Left colon (tissue), 2 donors: ENCODE data around the gene INTS4. TPM values are rescaled to one million over a fixed set of nuclear protein-coding genes. Genes with fewer than 3 reads are reported as not detected.
"Not testable (repeated sequence)": the region's sequence is repeated elsewhere in the genome, so short reads cannot be mapped to it uniquely, and the experiment has no call there.

ENCODE experiments used
- ATAC-seq: fragments of 200-7000 bp; cut with Tn5 transposase; one replicate; pipeline ENCODE4 v1.9.1; 2020; ENCODE audit warnings: mild to moderate bottlenecking, moderate library complexity
- DNase-seq, 2 donors: peaks; one replicate each; pipeline ENCODE4 v3.0.0-alpha.2; 2020
- intact Hi-C, 2 donors: fragments of 100-400 bp; cut with DNase I in 1 of 2; cut with micrococcal nuclease in 1 of 2; formaldehyde crosslinking; loops; one replicate each; pipeline versions ENCODE4 v1.11.2 to v1.14.0; 2022; cut with DNase I, micrococcal nuclease
- total RNA-seq, 2 donors: library from RNA; stranded (reverse); fragmentation: NEBNext Ultra II Directional; extraction: Animal tissue kit (Norgen Biotek cat#: 25700); gene quantifications; one replicate each; pipeline ENCODE4 v1.2.1, GENCODE V29; 2021
- donor health status: DM: no; HTN: no; CAD: no.
- donor health status: DM: yes; HTN: yes; CAD: no.

Gene INTS4
- total RNA-seq, 2 donors from 2014 or later = 23.2 to 23.4 TPM

GRCh38 chr11:77891703-77892102 lies 102.8 kb downstream of the INTS4 start:
- ATAC-seq, intact Hi-C loops, DNase-seq: not testable (repeated sequence)

- ATAC-seq, intact Hi-C loops, DNase-seq: not testable (repeated sequence)
Observed at GRCh38 chr11:77891256-77891655, 103.2 kb downstream of the INTS4 start.

- DNase-seq, intact Hi-C loops: not testable (repeated sequence)
- peak; percentile 71 for ATAC-seq
Observed at GRCh38 chr11:77890619-77891056, 103.8 kb downstream of the INTS4 start.

- ATAC-seq, DNase-seq, intact Hi-C loops: not testable (repeated sequence)
Observed at GRCh38 chr11:77890100-77890614, 104.3 kb downstream of the INTS4 start.

- intact Hi-C loops, ATAC-seq, DNase-seq: not testable (repeated sequence)
Observed at GRCh38 chr11:77889045-77889444, 105.4 kb downstream of the INTS4 start.

- ATAC-seq (no peak), DNase-seq (no peak)
- intact Hi-C loops = no loop called here
Observed at GRCh38 chr11:77886401-77886800, 108.1 kb downstream of the INTS4 start.

GRCh38 chr11:77884829-77885190 lies 109.7 kb downstream of the INTS4 start:
- intact Hi-C loops = no loop called here
- ATAC-seq (no peak), DNase-seq (no peak)

GRCh38 chr11:77884186-77884828 lies 110.2 kb downstream of the INTS4 start:
- ATAC-seq (no peak), DNase-seq (no peak)
- intact Hi-C loops = no loop called here

GRCh38 chr11:77883775-77884174 lies 110.7 kb downstream of the INTS4 start:
- DNase-seq (no peak), ATAC-seq (no peak)
- intact Hi-C loops = no loop called here

- ATAC-seq = no peak
- no peak for DNase-seq
- intact Hi-C loops = no loop called here
Observed at GRCh38 chr11:77882396-77882795, 112.1 kb downstream of the INTS4 start.

- ATAC-seq (no peak), DNase-seq (peak; percentile 9 to 28)
- intact Hi-C loops = no loop called here
Observed at GRCh38 chr11:77879218-77879617, 115.2 kb downstream of the INTS4 start.

GRCh38 chr11:77878247-77878646 lies 116.2 kb downstream of the INTS4 start:
- DNase-seq, ATAC-seq, intact Hi-C loops: not testable (repeated sequence)

GRCh38 chr11:77876045-77876444 lies 118.4 kb downstream of the INTS4 start:
- no peak for ATAC-seq
- DNase-seq = no peak
- intact Hi-C loops = no loop called here

GRCh38 chr11:77874206-77874605 lies 120.3 kb downstream of the INTS4 start:
- DNase-seq (no peak), ATAC-seq (no peak)
- intact Hi-C loops = no loop called here

GRCh38 chr11:77873345-77873744 lies 121.1 kb downstream of the INTS4 start:
- intact Hi-C loops = no loop called here
- no peak for DNase-seq
- no peak for ATAC-seq

- ATAC-seq (no peak), DNase-seq (no peak)
- intact Hi-C loops = no loop called here
Observed at GRCh38 chr11:77871855-77872254, 122.6 kb downstream of the INTS4 start.

- DNase-seq (no peak), ATAC-seq (no peak)
- intact Hi-C loops = no loop called here
Observed at GRCh38 chr11:77868744-77869143, 125.7 kb downstream of the INTS4 start.

GRCh38 chr11:77866336-77866735 lies 128.1 kb downstream of the INTS4 start:
- no peak for ATAC-seq
- intact Hi-C loops = no loop called here
- DNase-seq = no peak

- intact Hi-C loops = no loop called here
Observed at GRCh38 chr11:77865805-77866204, 128.7 kb downstream of the INTS4 start.

GRCh38 chr11:77861444-77861843 lies 133.0 kb downstream of the INTS4 start:
- DNase-seq, ATAC-seq, intact Hi-C loops: not testable (repeated sequence)

More at GRCh38 chr11:77865805-77866204, 128.7 kb downstream of the INTS4 start:
- ATAC-seq (no peak), DNase-seq (no peak)
